ENCODE data around the gene B3GNT7. TPM values are rescaled to one million over a fixed set of nuclear protein-coding genes. Genes with fewer than 3 reads are reported as not detected.

B3GNT7 gene
- total and polyA plus RNA-seq, 2 of the 8 experiments (the other 6 are each of a cell fraction or from before 2014, with no cell fraction given), result 26.4 to 73.1 TPM

DNA sequence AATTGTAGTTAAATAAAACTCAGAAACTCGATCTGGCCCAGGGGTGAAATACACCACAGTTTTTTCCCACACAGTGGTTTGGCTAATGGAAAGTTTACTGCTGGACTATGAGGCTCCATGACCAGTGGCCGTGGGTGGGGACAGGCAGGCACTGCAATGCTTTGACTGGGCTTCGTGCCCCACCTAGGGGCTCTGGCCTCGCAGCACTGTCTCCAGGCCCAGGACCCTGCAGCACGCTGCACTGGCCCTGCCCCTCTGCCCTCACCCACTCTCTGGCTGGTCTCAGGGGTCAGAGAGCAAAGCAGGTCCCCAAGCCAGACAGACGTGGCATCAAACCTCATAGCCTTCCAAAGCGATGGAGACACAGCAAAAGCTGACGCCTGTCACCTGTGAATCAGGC, 13.4 kb upstream of the B3GNT7 start:
- ChIA-PET POLR2A (ENCODE audit: partially characterized antibody) (interaction anchor here (1.7 kb wide), 1 partner anchor 14 kb away, joined by 4 read pairs; the partner anchor contains the start of gene B3GNT7), CTCF (ENCODE audit: partially characterized antibody) (interaction anchor here (0.7 to 2.2 kb wide), 6 partner anchors 10 to 213 kb away, joined by 3 to 9 read pairs (median 6); no protein-coding TSS in a partner anchor)
- no peak overlapping the region for H3K27ac ChIP-seq (ENCODE audit: low read depth, low read length)
- H4K8ac ChIP-seq (ENCODE audit: extremely low read depth, insufficient read depth, low read length), result peak overlapping the region; percentile 11; the same call in 1 of the 2 replicates
- peak overlapping the region; percentile 69 for H3K4ac ChIP-seq (replicated peaks; ENCODE audit: insufficient read length, low read depth, low read length)
- DNase-seq (ENCODE audit: low read depth in 1 of 2, low spot score in 2 of 2), result no peak
- FAIRE-seq, result no peak
- no peak overlapping the region for H2BK12ac ChIP-seq (ENCODE audit: low read depth, low read length)
- peak overlapping the region; percentile 40 for H4K91ac ChIP-seq (replicated peaks; ENCODE audit: insufficient read length, low read length)
- H3K56ac ChIP-seq (replicated peaks; ENCODE audit: insufficient read length, low read depth, low read length), result no peak overlapping the region
- no peak overlapping the region for H3K23ac ChIP-seq (ENCODE audit: insufficient read length)
- H4K20me1 ChIP-seq (replicated peaks in 1 of 2; ENCODE audit: control insufficient read depth in 1 of 2, insufficient read depth in 2 of 2, low read length in 2 of 2), result no peaks in the 10 kb centered on the region
- no peak overlapping the region for H2BK5ac ChIP-seq (ENCODE audit: low read depth, low read length)
- H3K4me3 ChIP-seq (ENCODE audit: extremely low read depth in 1 of 4, insufficient read depth in 2 of 4, low read depth in 3 of 4, low read length in 4 of 4), result no peak overlapping the region
- no peak overlapping the region for H4K5ac ChIP-seq (ENCODE audit: insufficient read length, low read depth, low read length)
- no peaks in the 10 kb centered on the region for H3K79me1 ChIP-seq (ENCODE audit: low read depth, low read length)
- H2AK5ac ChIP-seq (ENCODE audit: low read depth, low read length), result 0 out of 2 replicates have a peak overlapping the region, but pooled peaks have one; percentile 1
- H3K9me3 ChIP-seq (ENCODE audit: insufficient read depth in 2 of 2, low read depth in 1 of 2, low read length in 1 of 2), result peaks cover 3% of the 10 kb centered on the region in 2 experiments; a peak in 1 of 4 replicates
- H3K9ac ChIP-seq (replicated peaks in 1 of 4; ENCODE audit: extremely low read depth in 1 of 4, low read depth in 3 of 4, low read length in 3 of 4), result no peak overlapping the region
- H3K4me2 ChIP-seq (ENCODE audit: insufficient read depth in 1 of 2, low read depth in 2 of 2, low read length in 2 of 2), result no peak overlapping the region
- H3K4me1 ChIP-seq (replicated peaks in 1 of 4; ENCODE audit: control insufficient read depth in 3 of 4, insufficient read depth in 4 of 4, low read length in 3 of 4), result peaks cover 1 to 9% (median 5%) of the 10 kb centered on the region in 4 experiments
- no peaks in the 10 kb centered on the region for H3K27me3 ChIP-seq (replicated peaks in 1 of 4; ENCODE audit: control insufficient read depth in 3 of 4, extremely low read depth in 1 of 4, insufficient read depth in 3 of 4, low read length in 3 of 4)
- H3K79me2 ChIP-seq (ENCODE audit: control insufficient read depth in 1 of 2, insufficient read depth in 2 of 2, low read length in 2 of 2), result no peaks in the 10 kb centered on the region
- TF ChIP-seq, protein P1, sequence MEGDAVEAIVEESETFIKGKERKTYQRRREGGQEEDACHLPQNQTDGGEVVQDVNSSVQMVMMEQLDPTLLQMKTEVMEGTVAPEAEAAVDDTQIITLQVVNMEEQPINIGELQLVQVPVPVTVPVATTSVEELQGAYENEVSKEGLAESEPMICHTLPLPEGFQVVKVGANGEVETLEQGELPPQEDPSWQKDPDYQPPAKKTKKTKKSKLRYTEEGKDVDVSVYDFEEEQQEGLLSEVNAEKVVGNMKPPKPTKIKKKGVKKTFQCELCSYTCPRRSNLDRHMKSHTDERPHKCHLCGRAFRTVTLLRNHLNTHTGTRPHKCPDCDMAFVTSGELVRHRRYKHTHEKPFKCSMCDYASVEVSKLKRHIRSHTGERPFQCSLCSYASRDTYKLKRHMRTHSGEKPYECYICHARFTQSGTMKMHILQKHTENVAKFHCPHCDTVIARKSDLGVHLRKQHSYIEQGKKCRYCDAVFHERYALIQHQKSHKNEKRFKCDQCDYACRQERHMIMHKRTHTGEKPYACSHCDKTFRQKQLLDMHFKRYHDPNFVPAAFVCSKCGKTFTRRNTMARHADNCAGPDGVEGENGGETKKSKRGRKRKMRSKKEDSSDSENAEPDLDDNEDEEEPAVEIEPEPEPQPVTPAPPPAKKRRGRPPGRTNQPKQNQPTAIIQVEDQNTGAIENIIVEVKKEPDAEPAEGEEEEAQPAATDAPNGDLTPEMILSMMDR (IDR thresholded peaks at IDR 0.05; ENCODE audit: control extremely low read depth in 1 of 3, insufficient read depth in 1 of 3, low read depth in 1 of 3, low read length in 3 of 3), result peak in 2 of 3 experiments; percentile 7 to 8; a peak in 3 of 4 replicates
- peak; percentile 37 to 56 for TF ChIP-seq RAD21 (IDR thresholded peaks at IDR 0.05 in 1 of 2, conservative IDR thresholded peaks at IDR 0.05 in 1 of 2; ENCODE audit: low read depth in 2 of 2, low read length in 2 of 2)
- TF ChIP-seq CBX5 (IDR thresholded peaks at IDR 0.05; ENCODE audit: low read depth, low read length), result no peak
- no peaks in the 10 kb centered on the region for H3K36me3 ChIP-seq (ENCODE audit: control insufficient read depth in 2 of 4, insufficient read depth in 4 of 4, low read length in 3 of 4)
- H3K18ac ChIP-seq (ENCODE audit: extremely low read depth, low read length), result no peak overlapping the region
- no peak overlapping the region for H2BK15ac ChIP-seq (ENCODE audit: low read length)
- peak overlapping the region; percentile 11 for H2BK20ac ChIP-seq (ENCODE audit: low read length)
- WGBS, 2 experiments (ENCODE audit: extremely low coverage in 1 of 2, insufficient coverage in 1 of 2, insufficient read length in 1 of 2, insufficient replicate concordance in 2 of 2, low coverage in 1 of 2, low lambda C conversion rate in 2 of 2, missing lambda C conversion rate in 1 of 2), result 88% methylated on average over 8 of the region's 8 CpGs; no CpG with 5 or more reads in 1 of the 2 experiments
- H2BK120ac ChIP-seq (replicated peaks; ENCODE audit: low read depth, low read length), result no peak overlapping the region
- peaks cover 8% of the 10 kb centered on the region; the same call in 1 of the 2 replicates for H3K23me2 ChIP-seq (ENCODE audit: low read depth, low read length)
- H3K14ac ChIP-seq (ENCODE audit: insufficient read length), result no peak overlapping the region
- no peak overlapping the region for H2AFZ ChIP-seq (ENCODE audit: low read length)
